ENCODE results near the gene RDX.

RDX gene

GRCh38 chr11:110296226-110297075 lies at the start of gene RDX:
RDX (minus strand) TSS chr11:110296614; CDS start chr11:110279692, 16,922 bp downstream.
- Histone ChIP-seq H3K27me3 (ENCODE audit: insufficient read depth, low read length) (no peaks in the 10 kb centered on the region), H2AFZ (ENCODE audit: low read length, unreplicated experiment) (peak within 1 kb of the TSS; percentile 28), H3K4me1 (ENCODE audit: control insufficient read depth, insufficient read depth, low read length, unreplicated experiment) (peaks cover 37% of the 10 kb centered on the region), H3K79me2 (ENCODE audit: control insufficient read depth, insufficient read depth, low read length, unreplicated experiment) (peaks cover 49% of the 10 kb centered on the region), H3K4me3 (ENCODE audit: low read depth, low read length) (peak within 1 kb of the TSS; percentile 95), H3K27ac (ENCODE audit: low read depth, low read length) (peak within 1 kb of the TSS; percentile 80), H3K36me3 (ENCODE audit: insufficient read depth, low read length) (no peaks in the 10 kb centered on the region)

GRCh38 chr11:110345743-110346142 lies 49.3 kb upstream of the RDX start:
- Histone ChIP-seq H3K4me3 (ENCODE audit: low read depth, low read length) (no peak overlapping the region), H3K4me1 (ENCODE audit: control insufficient read depth, insufficient read depth, low read length, unreplicated experiment) (no peaks in the 10 kb centered on the region), H3K27ac (ENCODE audit: low read depth, low read length) (no peak overlapping the region), H3K27me3 (ENCODE audit: insufficient read depth, low read length) (no peaks in the 10 kb centered on the region), H2AFZ (ENCODE audit: low read length, unreplicated experiment) (no peak overlapping the region), H3K79me2 (ENCODE audit: control insufficient read depth, insufficient read depth, low read length, unreplicated experiment) (no peaks in the 10 kb centered on the region), H3K36me3 (ENCODE audit: insufficient read depth, low read length) (no peaks in the 10 kb centered on the region)

- H3K4me1 ChIP-seq (ENCODE audit: control insufficient read depth, insufficient read depth, low read length, unreplicated experiment) = peaks cover 4% of the 10 kb centered on the region
- H2AFZ ChIP-seq (ENCODE audit: low read length, unreplicated experiment) = no peak overlapping the region
- H3K4me3 ChIP-seq (ENCODE audit: low read depth, low read length) = no peak overlapping the region
- H3K36me3 ChIP-seq (ENCODE audit: insufficient read depth, low read length) = no peaks in the 10 kb centered on the region
- no peak overlapping the region for H3K27ac ChIP-seq (ENCODE audit: low read depth, low read length)
- H3K27me3 ChIP-seq (ENCODE audit: insufficient read depth, low read length) = no peaks in the 10 kb centered on the region
- no peaks in the 10 kb centered on the region for H3K79me2 ChIP-seq (ENCODE audit: control insufficient read depth, insufficient read depth, low read length, unreplicated experiment)
Observed at GRCh38 chr11:110340436-110340835, 44.0 kb upstream of the RDX start.

- no peaks in the 10 kb centered on the region for H3K79me2 ChIP-seq (ENCODE audit: control insufficient read depth, insufficient read depth, low read length, unreplicated experiment)
- no peaks in the 10 kb centered on the region for H3K27me3 ChIP-seq (ENCODE audit: insufficient read depth, low read length)
- peaks cover 4% of the 10 kb centered on the region for H3K4me1 ChIP-seq (ENCODE audit: control insufficient read depth, insufficient read depth, low read length, unreplicated experiment)
- H2AFZ ChIP-seq (ENCODE audit: low read length, unreplicated experiment) = no peak overlapping the region
- no peaks in the 10 kb centered on the region for H3K36me3 ChIP-seq (ENCODE audit: insufficient read depth, low read length)
- no peak overlapping the region for H3K27ac ChIP-seq (ENCODE audit: low read depth, low read length)
- H3K4me3 ChIP-seq (ENCODE audit: low read depth, low read length) = no peak overlapping the region
Observed at GRCh38 chr11:110339456-110340250, 43.2 kb upstream of the RDX start.

- Histone ChIP-seq H2AFZ (ENCODE audit: low read length, unreplicated experiment) (no peak overlapping the region), H3K36me3 (ENCODE audit: insufficient read depth, low read length) (no peaks in the 10 kb centered on the region), H3K27me3 (ENCODE audit: insufficient read depth, low read length) (no peaks in the 10 kb centered on the region), H3K27ac (ENCODE audit: low read depth, low read length) (no peak overlapping the region), H3K79me2 (ENCODE audit: control insufficient read depth, insufficient read depth, low read length, unreplicated experiment) (no peaks in the 10 kb centered on the region), H3K4me3 (ENCODE audit: low read depth, low read length) (no peak overlapping the region), H3K4me1 (ENCODE audit: control insufficient read depth, insufficient read depth, low read length, unreplicated experiment) (peaks cover 4% of the 10 kb centered on the region)
Observed at GRCh38 chr11:110338684-110339083, 42.3 kb upstream of the RDX start.

GRCh38 chr11:110337570-110338193 lies 41.3 kb upstream of the RDX start:
- Histone ChIP-seq H3K27ac (ENCODE audit: low read depth, low read length) (no peak overlapping the region), H2AFZ (ENCODE audit: low read length, unreplicated experiment) (no peak overlapping the region)

GRCh38 chr11:110336054-110336453 lies 39.6 kb upstream of the RDX start:
- H3K27ac ChIP-seq (ENCODE audit: low read depth, low read length) = no peak overlapping the region
- H2AFZ ChIP-seq (ENCODE audit: low read length, unreplicated experiment) = no peak overlapping the region
- H3K27me3 ChIP-seq (ENCODE audit: insufficient read depth, low read length) = no peaks in the 10 kb centered on the region

More at GRCh38 chr11:110337570-110338193, 41.3 kb upstream of the RDX start:
- no peaks in the 10 kb centered on the region for H3K79me2 ChIP-seq (ENCODE audit: control insufficient read depth, insufficient read depth, low read length, unreplicated experiment)
- H3K4me3 ChIP-seq (ENCODE audit: low read depth, low read length) = no peak overlapping the region
- peaks cover 4% of the 10 kb centered on the region for H3K4me1 ChIP-seq (ENCODE audit: control insufficient read depth, insufficient read depth, low read length, unreplicated experiment)
- no peaks in the 10 kb centered on the region for H3K36me3 ChIP-seq (ENCODE audit: insufficient read depth, low read length)
- H3K27me3 ChIP-seq (ENCODE audit: insufficient read depth, low read length) = no peaks in the 10 kb centered on the region

GRCh38 chr11:110335358-110335757 lies 38.9 kb upstream of the RDX start:
- H3K27me3 ChIP-seq (ENCODE audit: insufficient read depth, low read length) = no peaks in the 10 kb centered on the region

More at GRCh38 chr11:110336054-110336453, 39.6 kb upstream of the RDX start:
- no peaks in the 10 kb centered on the region for H3K36me3 ChIP-seq (ENCODE audit: insufficient read depth, low read length)
- H3K4me3 ChIP-seq (ENCODE audit: low read depth, low read length) = no peak overlapping the region
- H3K4me1 ChIP-seq (ENCODE audit: control insufficient read depth, insufficient read depth, low read length, unreplicated experiment) = peaks cover 4% of the 10 kb centered on the region
- no peaks in the 10 kb centered on the region for H3K79me2 ChIP-seq (ENCODE audit: control insufficient read depth, insufficient read depth, low read length, unreplicated experiment)

GRCh38 chr11:110331626-110332025 lies 35.2 kb upstream of the RDX start:
- no peak overlapping the region for H3K27ac ChIP-seq (ENCODE audit: low read depth, low read length)
- H2AFZ ChIP-seq (ENCODE audit: low read length, unreplicated experiment) = no peak overlapping the region
- H3K36me3 ChIP-seq (ENCODE audit: insufficient read depth, low read length) = no peaks in the 10 kb centered on the region
- no peaks in the 10 kb centered on the region for H3K79me2 ChIP-seq (ENCODE audit: control insufficient read depth, insufficient read depth, low read length, unreplicated experiment)
- no peaks in the 10 kb centered on the region for H3K27me3 ChIP-seq (ENCODE audit: insufficient read depth, low read length)
- H3K4me1 ChIP-seq (ENCODE audit: control insufficient read depth, insufficient read depth, low read length, unreplicated experiment) = no peaks in the 10 kb centered on the region
- H3K4me3 ChIP-seq (ENCODE audit: low read depth, low read length) = no peak overlapping the region

More at GRCh38 chr11:110335358-110335757, 38.9 kb upstream of the RDX start:
- Histone ChIP-seq H2AFZ (ENCODE audit: low read length, unreplicated experiment) (no peak overlapping the region), H3K36me3 (ENCODE audit: insufficient read depth, low read length) (no peaks in the 10 kb centered on the region), H3K79me2 (ENCODE audit: control insufficient read depth, insufficient read depth, low read length, unreplicated experiment) (no peaks in the 10 kb centered on the region), H3K27ac (ENCODE audit: low read depth, low read length) (no peak overlapping the region), H3K4me1 (ENCODE audit: control insufficient read depth, insufficient read depth, low read length, unreplicated experiment) (peaks cover 4% of the 10 kb centered on the region), H3K4me3 (ENCODE audit: low read depth, low read length) (no peak overlapping the region)

- H3K27me3 ChIP-seq (ENCODE audit: insufficient read depth, low read length) = no peaks in the 10 kb centered on the region
- H3K79me2 ChIP-seq (ENCODE audit: control insufficient read depth, insufficient read depth, low read length, unreplicated experiment) = no peaks in the 10 kb centered on the region
- H3K36me3 ChIP-seq (ENCODE audit: insufficient read depth, low read length) = no peaks in the 10 kb centered on the region
- H3K4me1 ChIP-seq (ENCODE audit: control insufficient read depth, insufficient read depth, low read length, unreplicated experiment) = no peaks in the 10 kb centered on the region
- H2AFZ ChIP-seq (ENCODE audit: low read length, unreplicated experiment) = no peak overlapping the region
- no peak overlapping the region for H3K27ac ChIP-seq (ENCODE audit: low read depth, low read length)
- no peak overlapping the region for H3K4me3 ChIP-seq (ENCODE audit: low read depth, low read length)
Observed at GRCh38 chr11:110329445-110329844, 33.0 kb upstream of the RDX start.

Measured in ACC112 (cell line).